ENCODE results near the gene RANGAP1.

DNA sequence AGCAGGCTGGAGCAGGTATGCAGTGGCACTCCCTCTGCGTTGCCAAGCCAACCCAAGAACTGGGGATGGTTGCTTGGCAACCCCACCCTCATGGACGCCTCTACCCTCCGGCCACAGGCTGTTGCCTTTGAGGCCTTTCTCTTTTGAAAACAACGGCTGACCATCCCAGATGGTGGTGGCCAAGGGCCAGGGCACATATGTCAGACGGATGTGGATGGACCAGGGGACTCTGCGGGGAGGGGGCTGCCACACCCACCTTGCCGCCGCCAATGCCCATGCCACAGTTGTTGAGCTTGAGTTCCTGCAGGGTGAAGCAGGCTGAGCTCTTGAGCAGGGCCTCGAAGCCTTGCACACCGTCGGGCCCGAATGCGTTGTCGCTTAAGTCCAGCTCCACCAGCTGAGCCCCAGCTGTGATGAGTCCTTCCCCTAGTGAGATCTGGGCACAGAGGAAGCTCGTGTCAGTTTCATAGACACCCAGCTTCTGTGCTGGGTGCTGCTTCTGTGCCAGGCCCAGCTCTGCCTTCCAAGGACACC lies 21.5 kb downstream of the RANGAP1 start:
- TF ChIP-seq, protein P1, sequence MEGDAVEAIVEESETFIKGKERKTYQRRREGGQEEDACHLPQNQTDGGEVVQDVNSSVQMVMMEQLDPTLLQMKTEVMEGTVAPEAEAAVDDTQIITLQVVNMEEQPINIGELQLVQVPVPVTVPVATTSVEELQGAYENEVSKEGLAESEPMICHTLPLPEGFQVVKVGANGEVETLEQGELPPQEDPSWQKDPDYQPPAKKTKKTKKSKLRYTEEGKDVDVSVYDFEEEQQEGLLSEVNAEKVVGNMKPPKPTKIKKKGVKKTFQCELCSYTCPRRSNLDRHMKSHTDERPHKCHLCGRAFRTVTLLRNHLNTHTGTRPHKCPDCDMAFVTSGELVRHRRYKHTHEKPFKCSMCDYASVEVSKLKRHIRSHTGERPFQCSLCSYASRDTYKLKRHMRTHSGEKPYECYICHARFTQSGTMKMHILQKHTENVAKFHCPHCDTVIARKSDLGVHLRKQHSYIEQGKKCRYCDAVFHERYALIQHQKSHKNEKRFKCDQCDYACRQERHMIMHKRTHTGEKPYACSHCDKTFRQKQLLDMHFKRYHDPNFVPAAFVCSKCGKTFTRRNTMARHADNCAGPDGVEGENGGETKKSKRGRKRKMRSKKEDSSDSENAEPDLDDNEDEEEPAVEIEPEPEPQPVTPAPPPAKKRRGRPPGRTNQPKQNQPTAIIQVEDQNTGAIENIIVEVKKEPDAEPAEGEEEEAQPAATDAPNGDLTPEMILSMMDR (IDR thresholded peaks at IDR 0.05), result no peak
- no peak for TF ChIP-seq POLR2A (IDR thresholded peaks at IDR 0.05)

Measured in lower leg skin (tissue), 3 donors.